Measurements from ENCODE around the gene SPRED1.

Gene SPRED1

DNA sequence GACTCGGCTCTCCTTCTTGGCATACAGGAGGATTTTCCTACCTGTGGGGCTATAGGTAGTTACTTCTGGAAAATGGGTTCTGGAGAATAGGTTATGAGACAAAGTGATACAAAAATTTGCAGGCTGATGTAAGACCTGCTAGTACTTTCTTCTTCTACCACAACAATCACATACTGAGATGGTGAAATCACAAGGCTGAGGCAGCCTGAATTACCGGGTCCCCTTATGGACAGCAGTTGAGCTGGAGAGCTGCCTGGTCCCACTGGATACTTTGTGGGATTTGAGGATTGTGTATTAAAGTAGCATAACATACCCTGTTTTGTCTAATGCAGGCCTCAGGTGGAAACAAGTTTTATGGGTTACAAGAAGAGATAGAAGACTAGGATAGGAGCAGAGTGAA is 114.8 kb downstream of the SPRED1 start:
- no peak for DNase-seq

DNA sequence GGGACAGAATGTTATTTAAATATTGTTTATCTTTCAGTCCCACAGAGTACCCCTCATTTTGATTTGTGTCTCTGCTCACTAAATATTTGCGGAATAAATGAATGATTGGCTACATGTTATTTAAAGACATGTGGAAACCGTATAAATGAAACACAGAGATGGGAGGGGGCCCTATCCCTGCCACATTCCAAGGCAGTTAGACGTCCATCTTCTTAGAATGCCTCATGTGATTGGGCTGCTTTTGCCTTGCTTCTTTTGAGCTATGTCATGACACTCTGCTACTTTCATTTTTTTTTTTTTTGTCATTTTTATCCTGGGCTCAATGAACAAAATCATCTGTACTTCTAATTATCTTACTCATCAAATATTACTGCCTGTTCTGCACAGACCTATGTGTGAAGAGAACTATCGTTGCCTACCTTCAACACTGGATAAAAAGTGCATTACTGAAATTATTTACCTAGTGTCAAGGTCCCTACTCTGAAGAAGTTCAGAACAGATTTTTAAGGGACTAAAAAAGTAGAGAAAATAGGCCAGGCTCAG is 117.4 kb downstream of the SPRED1 start:
- DNase-seq, result no peak

- DNase-seq, result no peak
Measured at GRCh38 chr15:38373016-38373415, 120.4 kb downstream of the SPRED1 start.

GRCh38 chr15:38374029-38374428 is 121.4 kb downstream of the SPRED1 start:
- no peak for DNase-seq

DNA sequence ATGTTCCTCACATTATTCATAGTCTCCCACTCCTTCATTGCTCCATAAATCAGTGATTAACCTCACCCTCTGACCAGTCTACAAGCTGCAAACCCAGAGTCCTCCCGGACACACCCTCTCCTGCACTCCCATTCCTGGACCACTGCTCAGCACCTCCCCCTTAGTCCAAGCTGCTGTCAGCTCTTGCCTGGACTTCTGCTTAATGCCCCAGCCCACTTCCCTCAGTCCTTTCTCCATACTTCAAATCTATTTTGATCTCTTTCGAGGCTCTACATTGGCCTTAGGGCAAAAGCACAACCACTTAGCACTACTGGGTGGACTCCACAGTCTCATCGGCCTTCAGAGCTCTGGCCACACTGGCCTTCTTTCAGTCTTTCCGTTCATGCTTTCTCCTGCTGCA is 121.9 kb downstream of the SPRED1 start:
- DNase-seq, result no peak

GRCh38 chr15:38376081-38376480 is 123.4 kb downstream of the SPRED1 start:
- no peak for DNase-seq

GRCh38 chr15:38377636-38378035 is 125.0 kb downstream of the SPRED1 start:
- no peak for DNase-seq

DNA sequence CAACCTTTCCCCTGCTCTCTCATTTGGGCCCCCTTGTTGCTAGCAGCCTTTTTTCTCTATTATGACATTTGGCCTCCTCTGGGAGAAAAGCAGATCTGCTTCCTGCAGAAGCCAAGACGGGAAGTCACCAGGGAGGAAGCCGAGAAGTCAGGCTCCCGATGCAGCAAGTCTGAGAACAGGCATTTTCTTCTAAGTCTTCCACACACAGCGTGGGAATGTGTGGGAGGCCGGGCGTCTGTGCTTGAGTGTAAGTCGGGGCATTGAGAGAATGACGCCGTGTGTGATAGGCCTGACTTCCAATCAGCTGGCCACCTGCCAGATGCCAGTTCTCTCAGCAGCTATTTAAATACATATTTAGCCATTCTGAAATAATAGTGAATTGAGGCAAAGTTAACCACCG is 125.5 kb downstream of the SPRED1 start:
- no peak for DNase-seq

- DNase-seq, result peak; percentile 51
Measured at GRCh38 chr15:38389924-38390542, 137.4 kb downstream of the SPRED1 start.

- no peak for DNase-seq
Measured at GRCh38 chr15:38391191-38391590, 138.6 kb downstream of the SPRED1 start.

DNA sequence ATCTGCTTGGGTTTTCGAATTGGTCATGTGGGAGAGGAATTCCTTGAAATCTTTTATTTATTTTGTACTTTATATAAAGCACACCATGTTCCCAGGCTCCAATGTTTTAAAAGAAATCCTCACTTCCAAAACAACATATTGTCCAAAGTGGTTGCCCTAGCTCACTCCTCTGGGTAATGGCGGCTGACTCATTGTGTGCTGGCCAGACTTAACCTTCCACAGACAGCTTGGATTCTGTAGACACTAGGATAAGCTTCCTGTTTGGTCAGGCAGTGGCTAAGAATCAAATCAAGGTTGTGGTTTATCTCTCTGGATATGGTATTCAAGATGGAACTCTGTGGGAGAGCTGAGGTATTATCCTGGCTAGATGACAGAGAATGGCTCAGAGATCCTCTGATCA is 145.5 kb downstream of the SPRED1 start:
- DNase-seq, result no peak

DNA sequence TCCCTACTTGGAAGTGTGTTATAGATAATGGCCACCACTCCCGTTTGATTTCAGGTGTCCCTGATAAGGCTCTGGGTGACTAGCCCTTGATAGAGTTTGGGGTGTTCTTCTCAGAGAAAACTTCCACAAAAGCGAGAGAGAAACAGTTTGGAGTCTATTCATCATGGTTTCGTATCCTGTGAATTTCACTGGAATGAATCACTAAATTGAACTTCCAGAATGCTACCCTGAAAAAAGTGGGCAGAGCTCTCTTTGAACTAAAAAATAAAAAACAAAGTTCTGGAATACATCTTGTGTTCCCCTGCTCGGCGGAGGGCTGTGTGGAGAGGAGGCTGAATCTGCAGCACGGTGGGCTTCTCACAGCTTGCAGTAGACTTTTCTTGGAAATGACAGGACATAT is 148.5 kb downstream of the SPRED1 start:
- no peak for DNase-seq

- DNase-seq, result no peak
Measured at GRCh38 chr15:38401701-38402100, 149.1 kb downstream of the SPRED1 start.

- no peak for DNase-seq
Measured at GRCh38 chr15:38406436-38406835, 153.8 kb downstream of the SPRED1 start.
